OCI-LY1 (cell line): ENCODE measurements around the gene CPLANE2.
A peak's percentile ranks its signal among the peaks of the same experiment; 100 is the strongest.

ENCODE experiments used
- H2AFZ ChIP-seq: fragments of 200-600 bp; sonication (generic), shearing (Covaris generic); 2 replicates; pipeline ENCODE4 v1.6.0; 2014; ENCODE audit warnings: antibody characterized with exemption, mild to moderate bottlenecking, low read length
- H3F3A ChIP-seq: fragments of 200-600 bp; sonication (generic), shearing (Covaris generic); 2 replicates; pipeline ENCODE4 v1.6.0; 2014; ENCODE audit warnings: mild to moderate bottlenecking, antibody characterized with exemption, low read length, moderate library complexity; ENCODE audit not compliant: insufficient read depth
- H3K27ac ChIP-seq: fragments of 200-600 bp; sonication (generic); 2 replicates; pipeline ENCODE4 v1.5.1; 2014; ENCODE audit warnings: low read length, mixed run types, mild to moderate bottlenecking, low read depth; ENCODE audit not compliant: poor library complexity, severe bottlenecking
- H3K27me3 ChIP-seq: fragments of 200-600 bp; sonication (generic); 2 replicates; pipeline ENCODE4 v1.6.0; 2014; ENCODE audit warnings: antibody characterized with exemption, mild to moderate bottlenecking, low read length, moderate library complexity; ENCODE audit not compliant: insufficient read depth
- H3K36me3 ChIP-seq: fragments of 200-600 bp; sonication (generic); 2 replicates; pipeline ENCODE4 v1.6.1; 2014; ENCODE audit warnings: mild to moderate bottlenecking, antibody characterized with exemption, low read length, moderate library complexity, mixed read lengths; ENCODE audit not compliant: insufficient read depth
- H3K4me1 ChIP-seq: fragments of 200-600 bp; sonication (generic); 2 replicates; pipeline ENCODE4 v1.5.1; 2014; ENCODE audit warnings: mild to moderate bottlenecking, low read length, moderate library complexity; ENCODE audit not compliant: insufficient read depth, severe bottlenecking
- H3K4me2 ChIP-seq: fragments of 200-600 bp; sonication (generic), shearing (Covaris generic); 2 replicates; pipeline ENCODE4 v1.6.1; 2014; ENCODE audit warnings: low read length
- H3K4me3 ChIP-seq: fragments of 200-600 bp; sonication (generic); 2 replicates; pipeline ENCODE4 v1.5.1; 2014; ENCODE audit warnings: low read length, low read depth, mild to moderate bottlenecking, mixed read lengths; ENCODE audit not compliant: poor library complexity, severe bottlenecking
- H3K79me2 ChIP-seq: fragments of 200-600 bp; shearing (Covaris generic); 2 replicates; pipeline ENCODE4 v1.6.1; 2016; ENCODE audit warnings: mixed run types, low read length, mixed read lengths; ENCODE audit not compliant: insufficient read depth
- H3K9ac ChIP-seq: fragments of 200-600 bp; sonication (generic), shearing (Covaris generic); 2 replicates; pipeline ENCODE4 v1.6.1; 2014; ENCODE audit warnings: mild to moderate bottlenecking, low read length, mixed read lengths
- H3K9me2 ChIP-seq: fragments of 200-600 bp; sonication (generic), shearing (Covaris generic); 2 replicates; pipeline ENCODE4 v1.6.1; 2014; ENCODE audit warnings: low read depth, mild to moderate bottlenecking, low read length, mixed read lengths
- H3K9me3 ChIP-seq: fragments of 200-600 bp; shearing (Covaris generic); 2 replicates; pipeline ENCODE4 v1.6.1; 2014; ENCODE audit warnings: low read length, mixed read lengths
- H4K20me1 ChIP-seq: fragments of 200-600 bp; sonication (generic), shearing (Covaris generic); 2 replicates; pipeline ENCODE4 v1.6.0; 2016; ENCODE audit warnings: mild to moderate bottlenecking, low read length; ENCODE audit not compliant: insufficient read depth
- EZH2 ChIP-seq: fragments of 200-600 bp; sonication (generic), shearing (Covaris generic); IDR thresholded peaks from 2 replicates; pipeline ENCODE4 v1.8.0; 2017; ENCODE audit warnings: borderline replicate concordance, mixed run types, mild to moderate bottlenecking, antibody characterized with exemption, low read length, moderate library complexity, mixed read lengths
- TF ChIP-seq, protein P1 (sequence below): fragments of 200-600 bp; sonication (generic), shearing (Covaris generic); IDR thresholded peaks from 2 replicates; pipeline ENCODE4 v1.5.1; 2017; ENCODE audit warnings: mild to moderate bottlenecking, antibody characterized with exemption, low read length, moderate library complexity, mixed read lengths

CPLANE2 gene

GRCh38 chr1:16252912-16253311, 15.9 kb upstream of the CPLANE2 start:
- peaks cover 7% of the 10 kb centered on the region; the same call in 1 of the 2 replicates for H3F3A ChIP-seq
- no peak overlapping the region for H2AFZ ChIP-seq
- H3K79me2 ChIP-seq, result no peaks in the 10 kb centered on the region
- H3K9me3 ChIP-seq, result no peaks in the 10 kb centered on the region
- no peaks in the 10 kb centered on the region for H4K20me1 ChIP-seq
- no peaks in the 10 kb centered on the region for H3K9me2 ChIP-seq
- peaks cover 65% of the 10 kb centered on the region for H3K36me3 ChIP-seq
- H3K4me1 ChIP-seq, result peaks cover 32% of the 10 kb centered on the region
- H3K27ac ChIP-seq, result no peak overlapping the region
- H3K4me2 ChIP-seq, result no peak overlapping the region
- no peak overlapping the region for H3K9ac ChIP-seq
- H3K4me3 ChIP-seq, result no peak overlapping the region
- no peaks in the 10 kb centered on the region for H3K27me3 ChIP-seq
- no peak for TF ChIP-seq EZH2
- TF ChIP-seq, protein P1, sequence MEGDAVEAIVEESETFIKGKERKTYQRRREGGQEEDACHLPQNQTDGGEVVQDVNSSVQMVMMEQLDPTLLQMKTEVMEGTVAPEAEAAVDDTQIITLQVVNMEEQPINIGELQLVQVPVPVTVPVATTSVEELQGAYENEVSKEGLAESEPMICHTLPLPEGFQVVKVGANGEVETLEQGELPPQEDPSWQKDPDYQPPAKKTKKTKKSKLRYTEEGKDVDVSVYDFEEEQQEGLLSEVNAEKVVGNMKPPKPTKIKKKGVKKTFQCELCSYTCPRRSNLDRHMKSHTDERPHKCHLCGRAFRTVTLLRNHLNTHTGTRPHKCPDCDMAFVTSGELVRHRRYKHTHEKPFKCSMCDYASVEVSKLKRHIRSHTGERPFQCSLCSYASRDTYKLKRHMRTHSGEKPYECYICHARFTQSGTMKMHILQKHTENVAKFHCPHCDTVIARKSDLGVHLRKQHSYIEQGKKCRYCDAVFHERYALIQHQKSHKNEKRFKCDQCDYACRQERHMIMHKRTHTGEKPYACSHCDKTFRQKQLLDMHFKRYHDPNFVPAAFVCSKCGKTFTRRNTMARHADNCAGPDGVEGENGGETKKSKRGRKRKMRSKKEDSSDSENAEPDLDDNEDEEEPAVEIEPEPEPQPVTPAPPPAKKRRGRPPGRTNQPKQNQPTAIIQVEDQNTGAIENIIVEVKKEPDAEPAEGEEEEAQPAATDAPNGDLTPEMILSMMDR, result no peak

DNA sequence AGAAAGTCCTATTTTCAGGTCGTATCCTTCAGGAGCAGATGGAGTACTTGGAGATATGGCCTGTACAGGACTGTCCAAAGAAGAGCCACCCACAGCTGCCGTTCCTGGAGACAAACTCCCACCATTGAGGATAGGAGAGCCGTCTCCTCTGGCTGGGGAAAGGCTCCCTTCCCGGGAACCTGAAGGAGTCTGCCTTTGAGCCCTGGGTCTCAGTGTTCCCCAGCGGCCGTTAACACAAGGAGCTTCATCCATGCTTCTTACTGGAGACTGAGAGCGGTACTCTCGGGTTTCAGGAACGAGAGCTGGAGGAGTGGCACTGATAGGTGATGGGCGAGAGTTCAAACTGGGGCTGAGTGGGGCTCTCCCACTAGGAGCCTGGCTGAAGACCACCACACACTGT, 14.4 kb upstream of the CPLANE2 start:
- H3K27me3 ChIP-seq, result no peaks in the 10 kb centered on the region
- peaks cover 7% of the 10 kb centered on the region; the same call in 1 of the 2 replicates for H3F3A ChIP-seq
- H3K9me2 ChIP-seq, result no peaks in the 10 kb centered on the region
- peaks cover 67% of the 10 kb centered on the region for H3K36me3 ChIP-seq
- TF ChIP-seq EZH2, result no peak
- TF ChIP-seq, protein P1, result no peak
- no peak overlapping the region for H3K27ac ChIP-seq
- H4K20me1 ChIP-seq, result no peaks in the 10 kb centered on the region
- no peaks in the 10 kb centered on the region for H3K9me3 ChIP-seq
- no peak overlapping the region for H3K4me2 ChIP-seq
- H3K4me1 ChIP-seq, result peaks cover 32% of the 10 kb centered on the region
- H2AFZ ChIP-seq, result no peak overlapping the region
- H3K9ac ChIP-seq, result no peak overlapping the region
- no peaks in the 10 kb centered on the region for H3K79me2 ChIP-seq
- no peak overlapping the region for H3K4me3 ChIP-seq

DNA sequence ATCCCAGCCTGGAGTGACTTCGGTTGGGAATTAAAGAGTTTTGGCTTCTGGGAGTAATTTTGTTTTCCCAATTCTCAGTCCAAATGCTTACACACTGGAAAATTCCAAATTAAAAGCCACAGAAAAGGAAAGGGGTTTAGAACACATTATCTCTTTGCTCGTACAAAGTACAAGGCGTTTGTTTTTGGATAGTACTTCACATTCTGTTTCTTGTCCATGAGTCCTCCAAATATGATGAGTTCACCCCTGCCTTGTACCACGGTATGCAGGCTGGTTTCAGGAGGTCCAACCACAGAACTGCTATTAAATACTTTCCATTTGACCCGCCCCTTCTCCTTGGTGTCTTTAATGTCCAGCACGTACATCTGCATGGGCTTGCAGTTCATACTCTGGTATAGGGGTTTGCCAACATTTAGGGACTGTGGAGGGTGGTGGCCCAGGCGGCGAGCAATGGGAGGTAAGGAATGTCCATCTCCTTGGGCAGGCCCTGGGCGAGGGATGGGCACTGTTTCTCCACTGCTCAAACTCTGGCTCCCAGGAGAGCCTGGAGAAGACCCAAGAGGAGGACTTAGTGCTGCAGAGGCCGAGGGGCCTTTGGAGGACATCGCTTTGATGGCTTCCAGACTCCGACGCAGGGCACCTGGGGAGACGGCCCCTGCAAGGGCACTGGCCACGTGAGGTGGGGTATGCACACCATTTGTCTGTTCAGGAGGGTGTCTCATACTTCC, 13.7 kb upstream of the CPLANE2 start:
- no peak overlapping the region for H2AFZ ChIP-seq
- H4K20me1 ChIP-seq, result no peaks in the 10 kb centered on the region
- H3K36me3 ChIP-seq, result peaks cover 60% of the 10 kb centered on the region
- no peaks in the 10 kb centered on the region for H3K27me3 ChIP-seq
- H3K4me3 ChIP-seq, result no peak overlapping the region
- peaks cover 7% of the 10 kb centered on the region; the same call in 1 of the 2 replicates for H3F3A ChIP-seq
- H3K27ac ChIP-seq, result peak overlapping the region; percentile 84
- no peak overlapping the region for H3K9ac ChIP-seq
- peaks cover 32% of the 10 kb centered on the region for H3K4me1 ChIP-seq
- H3K4me2 ChIP-seq, result no peak overlapping the region
- no peaks in the 10 kb centered on the region for H3K9me3 ChIP-seq
- TF ChIP-seq, protein P1, result no peak
- TF ChIP-seq EZH2, result no peak
- no peaks in the 10 kb centered on the region for H3K79me2 ChIP-seq
- H3K9me2 ChIP-seq, result no peaks in the 10 kb centered on the region
